GM23338 (cell line): Measurements from ENCODE around the gene MLLT3. TPM values are rescaled to one million over a fixed set of nuclear protein-coding genes. Genes with fewer than 3 reads are reported as not detected.

Source experiments
- ATAC-seq: fragments of 200-7000 bp; cut with Tn5 transposase; 3 replicates; pipeline ENCODE4 v1.9.1; 2020
- DNase-seq: peaks from one replicate; pipeline ENCODE4 v3.0.0-alpha.2; 2015; ENCODE audit warnings: low spot score
- H2AFZ ChIP-seq: fragments of 200-600 bp; sonication (generic); 2 replicates; pipeline ENCODE4 v1.8.0; 2016; ENCODE audit warnings: antibody characterized with exemption, mild to moderate bottlenecking, moderate library complexity
- H3F3A ChIP-seq: fragments of 200-600 bp; sonication (generic); replicated peaks from 2 replicates; pipeline ENCODE4 v1.8.0; 2017; ENCODE audit warnings: antibody characterized with exemption, mixed run types, low read depth
- H3K27ac ChIP-seq: fragments of 200-600 bp; sonication (generic); 2 replicates; pipeline ENCODE4 v1.6.1; 2016; ENCODE audit warnings: low read depth
- H3K27me3 ChIP-seq: fragments of 200-600 bp; sonication (generic); 2 replicates; pipeline ENCODE4 v1.8.0; 2016; ENCODE audit warnings: mild to moderate bottlenecking, mixed run types, moderate library complexity; ENCODE audit not compliant: insufficient read depth
- H3K36me3 ChIP-seq: fragments of 200-600 bp; sonication (generic); 2 replicates; pipeline ENCODE4 v1.8.0; 2016; ENCODE audit warnings: mild to moderate bottlenecking; ENCODE audit not compliant: insufficient read depth
- H3K4me1 ChIP-seq: fragments of 200-600 bp; sonication (generic); 2 replicates; pipeline ENCODE4 v1.8.0; 2016; ENCODE audit warnings: mild to moderate bottlenecking, moderate library complexity; ENCODE audit not compliant: insufficient read depth
- H3K4me2 ChIP-seq: fragments of 200-600 bp; sonication (generic); 2 replicates; pipeline ENCODE4 v1.7.1; 2017; ENCODE audit warnings: mixed run types
- H3K4me3 ChIP-seq: fragments of 200-600 bp; sonication (generic); 2 replicates; pipeline ENCODE4 v1.6.1; 2016; ENCODE audit warnings: mixed run types
- H3K79me2 ChIP-seq: fragments of 200-600 bp; sonication (generic); replicated peaks from 2 replicates; pipeline ENCODE4 v1.8.0; 2017; ENCODE audit warnings: mild to moderate bottlenecking; ENCODE audit not compliant: insufficient read depth
- H3K9me2 ChIP-seq: fragments of 200-600 bp; sonication (generic); 2 replicates; pipeline ENCODE4 v1.8.0; 2017; ENCODE audit not compliant: insufficient read depth
- H4K20me1 ChIP-seq: fragments of 200-600 bp; sonication (generic); replicated peaks from 2 replicates; pipeline ENCODE4 v1.8.0; 2017; ENCODE audit warnings: mild to moderate bottlenecking; ENCODE audit not compliant: insufficient read depth
- H3K27ac Mint-ChIP-seq: 2 replicates; pipeline ENCODE4 v1.8.0; 2020; ENCODE audit warnings: inconsistent platforms, mild to moderate bottlenecking, moderate library complexity, mixed read lengths
- H3K27me3 Mint-ChIP-seq: 3 replicates; pipeline ENCODE4 v1.8.0; 2022; ENCODE audit warnings: low read depth, mild to moderate bottlenecking, moderate library complexity, mixed read lengths, inconsistent platforms; ENCODE audit not compliant: insufficient read depth, poor library complexity
- H3K36me3 Mint-ChIP-seq: 3 replicates; pipeline ENCODE4 v1.8.0; 2021; ENCODE audit warnings: low read depth, mild to moderate bottlenecking, inconsistent platforms, moderate library complexity, mixed read lengths
- H3K4me1 Mint-ChIP-seq: 3 replicates; pipeline ENCODE4 v1.8.0; 2020; ENCODE audit warnings: mild to moderate bottlenecking, inconsistent platforms, mixed read lengths
- H3K4me3 Mint-ChIP-seq: 3 replicates; pipeline ENCODE4 v1.8.0; 2021; ENCODE audit warnings: moderate library complexity, mild to moderate bottlenecking, inconsistent platforms, mixed read lengths
- H3K9me3 Mint-ChIP-seq: 3 replicates; pipeline ENCODE4 v1.8.0; 2020; ENCODE audit warnings: moderate library complexity, mild to moderate bottlenecking, inconsistent platforms, mixed read lengths
- CREB1 ChIP-seq: fragments of 250-450 bp; sonication (Bioruptor Pico); IDR thresholded peaks from 2 replicates; pipeline ENCODE4 v1.5.0; 2020; ENCODE audit warnings: low read depth, mild to moderate bottlenecking, moderate library complexity
- EZH2 ChIP-seq: fragments of 200-600 bp; sonication (generic); IDR thresholded peaks from one replicate; pipeline ENCODE4 v1.8.0; 2017; ENCODE audit warnings: antibody characterized with exemption, mild to moderate bottlenecking, low read depth; ENCODE audit not compliant: unreplicated experiment
- EZH2phosphoT487 ChIP-seq: fragments of 200-600 bp; sonication (generic); IDR thresholded peaks from one replicate; pipeline ENCODE4 v1.8.1; 2018; ENCODE audit warnings: antibody characterized with exemption; ENCODE audit not compliant: unreplicated experiment
- JUNB ChIP-seq: IDR thresholded peaks from one replicate; pipeline ENCODE4 v1.6.1; 2016; ENCODE audit warnings: antibody characterized with exemption; ENCODE audit not compliant: unreplicated experiment
- NANOG ChIP-seq: IDR thresholded peaks from 2 replicates; pipeline ENCODE4 v1.6.1; 2016; ENCODE audit warnings: antibody characterized with exemption, borderline replicate concordance
- POLR2AphosphoS5 ChIP-seq: IDR thresholded peaks from 2 replicates; pipeline ENCODE4 v1.6.1; 2016; ENCODE audit warnings: antibody characterized with exemption, low read depth
- STAT1 ChIP-seq: IDR thresholded peaks from one replicate; pipeline ENCODE4 v1.6.1; 2016; ENCODE audit warnings: antibody characterized with exemption; ENCODE audit not compliant: unreplicated experiment
- ZNF114 ChIP-seq: fragments of 250-450 bp; sonication (Bioruptor Pico); IDR thresholded peaks from 2 replicates; pipeline ENCODE4 v1.5.0; 2020; ENCODE audit warnings: mild to moderate bottlenecking, moderate library complexity
- ZNF331 ChIP-seq: fragments of 250-450 bp; sonication (Bioruptor Pico); IDR thresholded peaks from 2 replicates; pipeline ENCODE4 v1.5.0; 2020; ENCODE audit warnings: low read depth, mild to moderate bottlenecking, moderate library complexity
- polyA plus RNA-seq: library from polyadenylated mRNA; unstranded; fragments of >200 nt; fragmentation: Nextera tagmentation; extraction: Ambion mirVana; gene quantifications from 2 replicates; pipeline ENCODE4 v1.2.1, GENCODE V29; 2016
- total RNA-seq: library from RNA; depleted of rRNA; stranded (reverse); fragments of >200 nt; shearing (Covaris generic); gene quantifications from 2 replicates; pipeline ENCODE4 v1.2.3, GENCODE V29; 2014
- TF ChIP-seq, protein P1 (sequence below): IDR thresholded peaks from one replicate; pipeline ENCODE4 v1.6.1; 2018; ENCODE audit warnings: antibody characterized with exemption; ENCODE audit not compliant: unreplicated experiment
- TF ChIP-seq, protein P2 (sequence below): IDR thresholded peaks from 2 replicates; pipeline ENCODE4 v1.6.1; 2016; ENCODE audit warnings: antibody characterized with exemption
- TF ChIP-seq, protein P3 (sequence below): fragments of 250-450 bp; sonication (Bioruptor Pico); IDR thresholded peaks from 2 replicates; pipeline ENCODE4 v1.5.0; 2020; ENCODE audit warnings: mild to moderate bottlenecking, moderate library complexity
- TF ChIP-seq, protein P4 (sequence below), 2 experiments: fragments of 200-600 bp in 1 of 2; sonication (generic) in 1 of 2; conservative IDR thresholded peaks; 2 replicates each; pipeline versions ENCODE4 v1.5.1 to v1.6.1; 2016 to 2017; ENCODE audit warnings: antibody characterized with exemption in 2 of 2, low read depth in 2 of 2, mild to moderate bottlenecking in 2 of 2, moderate library complexity in 1 of 2

The MLLT3 gene
- total and polyA plus RNA-seq, 2 experiments from 2014 or later = 7.5 to 9.5 TPM

DNA sequence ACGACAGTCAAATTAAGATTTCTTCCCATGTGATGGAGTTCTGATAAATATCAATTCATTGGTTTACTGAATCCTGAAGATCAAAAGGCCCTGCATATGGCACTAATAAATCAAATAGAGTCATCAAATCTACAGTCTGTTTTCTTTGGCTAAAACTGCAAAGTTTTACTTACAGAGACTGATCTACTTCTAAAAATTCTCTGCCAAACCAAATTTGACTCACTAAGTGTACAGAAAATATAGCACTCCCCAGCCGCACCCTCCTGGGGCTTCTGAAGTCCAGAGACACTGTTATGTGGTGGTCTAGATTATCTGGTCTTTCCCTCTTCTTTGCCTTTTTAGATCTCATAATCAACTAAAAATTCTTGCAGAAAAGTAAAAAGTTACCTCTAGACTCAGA is 237.7 kb downstream of the MLLT3 start:
- no peak overlapping the region for H3K27ac Mint-ChIP-seq
- DNase-seq = no peak

More for the DNA sequence above, 237.7 kb downstream of the MLLT3 start:
- no peaks in the 10 kb centered on the region for H4K20me1 ChIP-seq
- H3K27ac ChIP-seq = no peak overlapping the region
- TF ChIP-seq EZH2 (no peak), ZNF114 (no peak), CREB1 (CRISPR knock-in tag) (no peak), POLR2AphosphoS5 (no peak), NANOG (no peak), STAT1 (no peak), ZNF331 (CRISPR knock-in tag) (no peak), JUNB (no peak), EZH2phosphoT487 (no peak)
- TF ChIP-seq, protein P1, sequence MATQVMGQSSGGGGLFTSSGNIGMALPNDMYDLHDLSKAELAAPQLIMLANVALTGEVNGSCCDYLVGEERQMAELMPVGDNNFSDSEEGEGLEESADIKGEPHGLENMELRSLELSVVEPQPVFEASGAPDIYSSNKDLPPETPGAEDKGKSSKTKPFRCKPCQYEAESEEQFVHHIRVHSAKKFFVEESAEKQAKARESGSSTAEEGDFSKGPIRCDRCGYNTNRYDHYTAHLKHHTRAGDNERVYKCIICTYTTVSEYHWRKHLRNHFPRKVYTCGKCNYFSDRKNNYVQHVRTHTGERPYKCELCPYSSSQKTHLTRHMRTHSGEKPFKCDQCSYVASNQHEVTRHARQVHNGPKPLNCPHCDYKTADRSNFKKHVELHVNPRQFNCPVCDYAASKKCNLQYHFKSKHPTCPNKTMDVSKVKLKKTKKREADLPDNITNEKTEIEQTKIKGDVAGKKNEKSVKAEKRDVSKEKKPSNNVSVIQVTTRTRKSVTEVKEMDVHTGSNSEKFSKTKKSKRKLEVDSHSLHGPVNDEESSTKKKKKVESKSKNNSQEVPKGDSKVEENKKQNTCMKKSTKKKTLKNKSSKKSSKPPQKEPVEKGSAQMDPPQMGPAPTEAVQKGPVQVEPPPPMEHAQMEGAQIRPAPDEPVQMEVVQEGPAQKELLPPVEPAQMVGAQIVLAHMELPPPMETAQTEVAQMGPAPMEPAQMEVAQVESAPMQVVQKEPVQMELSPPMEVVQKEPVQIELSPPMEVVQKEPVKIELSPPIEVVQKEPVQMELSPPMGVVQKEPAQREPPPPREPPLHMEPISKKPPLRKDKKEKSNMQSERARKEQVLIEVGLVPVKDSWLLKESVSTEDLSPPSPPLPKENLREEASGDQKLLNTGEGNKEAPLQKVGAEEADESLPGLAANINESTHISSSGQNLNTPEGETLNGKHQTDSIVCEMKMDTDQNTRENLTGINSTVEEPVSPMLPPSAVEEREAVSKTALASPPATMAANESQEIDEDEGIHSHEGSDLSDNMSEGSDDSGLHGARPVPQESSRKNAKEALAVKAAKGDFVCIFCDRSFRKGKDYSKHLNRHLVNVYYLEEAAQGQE = no peak
- TF ChIP-seq, protein P2, sequence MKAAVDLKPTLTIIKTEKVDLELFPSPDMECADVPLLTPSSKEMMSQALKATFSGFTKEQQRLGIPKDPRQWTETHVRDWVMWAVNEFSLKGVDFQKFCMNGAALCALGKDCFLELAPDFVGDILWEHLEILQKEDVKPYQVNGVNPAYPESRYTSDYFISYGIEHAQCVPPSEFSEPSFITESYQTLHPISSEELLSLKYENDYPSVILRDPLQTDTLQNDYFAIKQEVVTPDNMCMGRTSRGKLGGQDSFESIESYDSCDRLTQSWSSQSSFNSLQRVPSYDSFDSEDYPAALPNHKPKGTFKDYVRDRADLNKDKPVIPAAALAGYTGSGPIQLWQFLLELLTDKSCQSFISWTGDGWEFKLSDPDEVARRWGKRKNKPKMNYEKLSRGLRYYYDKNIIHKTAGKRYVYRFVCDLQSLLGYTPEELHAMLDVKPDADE = no peak
- TF ChIP-seq, protein P3, sequence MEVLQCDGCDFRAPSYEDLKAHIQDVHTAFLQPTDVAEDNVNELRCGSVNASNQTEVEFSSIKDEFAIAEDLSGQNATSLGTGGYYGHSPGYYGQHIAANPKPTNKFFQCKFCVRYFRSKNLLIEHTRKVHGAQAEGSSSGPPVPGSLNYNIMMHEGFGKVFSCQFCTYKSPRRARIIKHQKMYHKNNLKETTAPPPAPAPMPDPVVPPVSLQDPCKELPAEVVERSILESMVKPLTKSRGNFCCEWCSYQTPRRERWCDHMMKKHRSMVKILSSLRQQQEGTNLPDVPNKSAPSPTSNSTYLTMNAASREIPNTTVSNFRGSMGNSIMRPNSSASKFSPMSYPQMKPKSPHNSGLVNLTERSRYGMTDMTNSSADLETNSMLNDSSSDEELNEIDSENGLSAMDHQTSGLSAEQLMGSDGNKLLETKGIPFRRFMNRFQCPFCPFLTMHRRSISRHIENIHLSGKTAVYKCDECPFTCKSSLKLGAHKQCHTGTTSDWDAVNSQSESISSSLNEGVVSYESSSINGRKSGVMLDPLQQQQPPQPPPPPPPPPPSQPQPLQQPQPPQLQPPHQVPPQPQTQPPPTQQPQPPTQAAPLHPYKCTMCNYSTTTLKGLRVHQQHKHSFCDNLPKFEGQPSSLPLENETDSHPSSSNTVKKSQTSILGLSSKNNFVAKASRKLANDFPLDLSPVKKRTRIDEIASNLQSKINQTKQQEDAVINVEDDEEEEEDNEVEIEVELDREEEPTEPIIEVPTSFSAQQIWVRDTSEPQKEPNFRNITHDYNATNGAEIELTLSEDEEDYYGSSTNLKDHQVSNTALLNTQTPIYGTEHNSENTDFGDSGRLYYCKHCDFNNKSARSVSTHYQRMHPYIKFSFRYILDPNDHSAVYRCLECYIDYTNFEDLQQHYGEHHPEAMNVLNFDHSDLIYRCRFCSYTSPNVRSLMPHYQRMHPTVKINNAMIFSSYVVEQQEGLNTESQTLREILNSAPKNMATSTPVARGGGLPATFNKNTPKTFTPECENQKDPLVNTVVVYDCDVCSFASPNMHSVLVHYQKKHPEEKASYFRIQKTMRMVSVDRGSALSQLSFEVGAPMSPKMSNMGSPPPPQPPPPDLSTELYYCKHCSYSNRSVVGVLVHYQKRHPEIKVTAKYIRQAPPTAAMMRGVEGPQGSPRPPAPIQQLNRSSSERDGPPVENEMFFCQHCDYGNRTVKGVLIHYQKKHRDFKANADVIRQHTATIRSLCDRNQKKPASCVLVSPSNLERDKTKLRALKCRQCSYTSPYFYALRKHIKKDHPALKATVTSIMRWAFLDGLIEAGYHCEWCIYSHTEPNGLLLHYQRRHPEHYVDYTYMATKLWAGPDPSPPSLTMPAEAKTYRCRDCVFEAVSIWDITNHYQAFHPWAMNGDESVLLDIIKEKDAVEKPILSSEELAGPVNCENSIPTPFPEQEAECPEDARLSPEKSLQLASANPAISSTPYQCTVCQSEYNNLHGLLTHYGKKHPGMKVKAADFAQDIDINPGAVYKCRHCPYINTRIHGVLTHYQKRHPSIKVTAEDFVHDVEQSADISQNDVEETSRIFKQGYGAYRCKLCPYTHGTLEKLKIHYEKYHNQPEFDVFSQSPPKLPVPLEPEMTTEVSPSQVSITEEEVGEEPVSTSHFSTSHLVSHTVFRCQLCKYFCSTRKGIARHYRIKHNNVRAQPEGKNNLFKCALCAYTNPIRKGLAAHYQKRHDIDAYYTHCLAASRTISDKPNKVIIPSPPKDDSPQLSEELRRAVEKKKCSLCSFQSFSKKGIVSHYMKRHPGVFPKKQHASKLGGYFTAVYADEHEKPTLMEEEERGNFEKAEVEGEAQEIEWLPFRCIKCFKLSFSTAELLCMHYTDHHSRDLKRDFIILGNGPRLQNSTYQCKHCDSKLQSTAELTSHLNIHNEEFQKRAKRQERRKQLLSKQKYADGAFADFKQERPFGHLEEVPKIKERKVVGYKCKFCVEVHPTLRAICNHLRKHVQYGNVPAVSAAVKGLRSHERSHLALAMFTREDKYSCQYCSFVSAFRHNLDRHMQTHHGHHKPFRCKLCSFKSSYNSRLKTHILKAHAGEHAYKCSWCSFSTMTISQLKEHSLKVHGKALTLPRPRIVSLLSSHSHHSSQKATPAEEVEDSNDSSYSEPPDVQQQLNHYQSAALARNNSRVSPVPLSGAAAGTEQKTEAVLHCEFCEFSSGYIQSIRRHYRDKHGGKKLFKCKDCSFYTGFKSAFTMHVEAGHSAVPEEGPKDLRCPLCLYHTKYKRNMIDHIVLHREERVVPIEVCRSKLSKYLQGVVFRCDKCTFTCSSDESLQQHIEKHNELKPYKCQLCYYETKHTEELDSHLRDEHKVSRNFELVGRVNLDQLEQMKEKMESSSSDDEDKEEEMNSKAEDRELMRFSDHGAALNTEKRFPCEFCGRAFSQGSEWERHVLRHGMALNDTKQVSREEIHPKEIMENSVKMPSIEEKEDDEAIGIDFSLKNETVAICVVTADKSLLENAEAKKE (CRISPR knock-in tag) = no peak
- TF ChIP-seq, protein P4, sequence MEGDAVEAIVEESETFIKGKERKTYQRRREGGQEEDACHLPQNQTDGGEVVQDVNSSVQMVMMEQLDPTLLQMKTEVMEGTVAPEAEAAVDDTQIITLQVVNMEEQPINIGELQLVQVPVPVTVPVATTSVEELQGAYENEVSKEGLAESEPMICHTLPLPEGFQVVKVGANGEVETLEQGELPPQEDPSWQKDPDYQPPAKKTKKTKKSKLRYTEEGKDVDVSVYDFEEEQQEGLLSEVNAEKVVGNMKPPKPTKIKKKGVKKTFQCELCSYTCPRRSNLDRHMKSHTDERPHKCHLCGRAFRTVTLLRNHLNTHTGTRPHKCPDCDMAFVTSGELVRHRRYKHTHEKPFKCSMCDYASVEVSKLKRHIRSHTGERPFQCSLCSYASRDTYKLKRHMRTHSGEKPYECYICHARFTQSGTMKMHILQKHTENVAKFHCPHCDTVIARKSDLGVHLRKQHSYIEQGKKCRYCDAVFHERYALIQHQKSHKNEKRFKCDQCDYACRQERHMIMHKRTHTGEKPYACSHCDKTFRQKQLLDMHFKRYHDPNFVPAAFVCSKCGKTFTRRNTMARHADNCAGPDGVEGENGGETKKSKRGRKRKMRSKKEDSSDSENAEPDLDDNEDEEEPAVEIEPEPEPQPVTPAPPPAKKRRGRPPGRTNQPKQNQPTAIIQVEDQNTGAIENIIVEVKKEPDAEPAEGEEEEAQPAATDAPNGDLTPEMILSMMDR (conservative IDR thresholded peaks at IDR 0.05; ENCODE audit: low read depth in 2 of 2) = no peak
- no peaks in the 10 kb centered on the region for H3K79me2 ChIP-seq
- no peak overlapping the region for H2AFZ ChIP-seq
- H3K9me3 Mint-ChIP-seq = no peaks in the 10 kb centered on the region
- H3F3A ChIP-seq = no peaks in the 10 kb centered on the region
- peaks cover 12% of the 10 kb centered on the region for H3K4me1 ChIP-seq
- no peak overlapping the region for H3K4me3 Mint-ChIP-seq
- H3K27me3 Mint-ChIP-seq = no peaks in the 10 kb centered on the region
- peaks cover 12% of the 10 kb centered on the region; the same call in 2 of the 3 replicates for H3K4me1 Mint-ChIP-seq
- H3K36me3 Mint-ChIP-seq = no peaks in the 10 kb centered on the region
- ATAC-seq = no peak
- H3K9me2 ChIP-seq = no peaks in the 10 kb centered on the region
- no peak overlapping the region for H3K4me2 ChIP-seq
- no peaks in the 10 kb centered on the region for H3K27me3 ChIP-seq
- H3K4me3 ChIP-seq = no peak overlapping the region
- no peaks in the 10 kb centered on the region for H3K36me3 ChIP-seq
